H9 (cell line): Measurements from ENCODE around the gene NLGN4X. TPM values are rescaled to one million over a fixed set of nuclear protein-coding genes. Genes with fewer than 3 reads are reported as not detected.

Source experiments
- DNase-seq: peaks from one replicate; pipeline ENCODE4 v3.0.0-alpha.2; 2017
- H2AFZ ChIP-seq: one replicate; pipeline ENCODE4 v1.6.1; 2013; ENCODE audit warnings: mild to moderate bottlenecking, low read length, control low read depth, moderate library complexity
- H2AK5ac ChIP-seq: 2 replicates; pipeline ENCODE4 v1.6.1; 2013; ENCODE audit warnings: low read length, control low read depth, mixed read lengths; ENCODE audit not compliant: insufficient read length
- H2BK120ac ChIP-seq: one replicate; pipeline ENCODE4 v1.6.1; 2013; ENCODE audit warnings: low read depth, mild to moderate bottlenecking, low read length, control low read depth, inconsistent platforms; ENCODE audit not compliant: poor library complexity, severe bottlenecking
- H2BK12ac ChIP-seq: 2 replicates; pipeline ENCODE4 v1.6.1; 2013; ENCODE audit warnings: low read length, control low read depth, mixed read lengths, low read depth; ENCODE audit not compliant: insufficient read length
- H2BK15ac ChIP-seq: 2 replicates; pipeline ENCODE4 v1.6.1; 2013; ENCODE audit warnings: low read depth, low read length, control low read depth
- H2BK20ac ChIP-seq: one replicate; pipeline ENCODE4 v1.6.1; 2013; ENCODE audit warnings: low read depth, mild to moderate bottlenecking, low read length, control low read depth, inconsistent platforms; ENCODE audit not compliant: poor library complexity, severe bottlenecking
- H2BK5ac ChIP-seq: 2 replicates; pipeline ENCODE4 v1.6.1; 2013; ENCODE audit warnings: low read length, control low read depth, mixed read lengths; ENCODE audit not compliant: insufficient read length
- H3K14ac ChIP-seq: 2 replicates; pipeline ENCODE4 v1.6.1; 2013; ENCODE audit warnings: low read length, control low read depth; ENCODE audit not compliant: insufficient read depth
- H3K18ac ChIP-seq: 2 replicates; pipeline ENCODE4 v1.6.1; 2013; ENCODE audit warnings: low read depth, mild to moderate bottlenecking, mixed read lengths, low read length, control low read depth; ENCODE audit not compliant: insufficient read length
- H3K23ac ChIP-seq: 2 replicates; pipeline ENCODE4 v1.6.1; 2013; ENCODE audit warnings: low read length, control low read depth, mixed read lengths, low read depth; ENCODE audit not compliant: insufficient read length
- H3K23me2 ChIP-seq: 2 replicates; pipeline ENCODE4 v1.6.1; 2013; ENCODE audit warnings: low read depth, mild to moderate bottlenecking, mixed read lengths, low read length, control low read depth; ENCODE audit not compliant: insufficient read length, poor library complexity, severe bottlenecking
- H3K27ac ChIP-seq: 2 replicates; pipeline ENCODE4 v1.5.1; 2013; ENCODE audit warnings: low read length, control low read depth, mixed read lengths, low read depth; ENCODE audit not compliant: insufficient read length
- H3K27me3 ChIP-seq: 2 replicates; pipeline ENCODE4 v1.6.1; 2013; ENCODE audit warnings: low read length, control low read depth, inconsistent platforms; ENCODE audit not compliant: insufficient read depth
- H3K4ac ChIP-seq: 2 replicates; pipeline ENCODE4 v1.6.1; 2013; ENCODE audit warnings: low read depth, mild to moderate bottlenecking, control low read depth, inconsistent platforms, low read length, moderate library complexity
- H3K4me1 ChIP-seq: 2 replicates; pipeline ENCODE4 v1.6.1; 2013; ENCODE audit warnings: low read length, control low read depth, inconsistent platforms; ENCODE audit not compliant: insufficient read depth
- H3K4me2 ChIP-seq: 2 replicates; pipeline ENCODE4 v1.6.1; 2013; ENCODE audit warnings: low read length, control low read depth, mixed read lengths; ENCODE audit not compliant: insufficient read length, insufficient read depth
- H3K56ac ChIP-seq: 2 replicates; pipeline ENCODE4 v1.6.1; 2013; ENCODE audit warnings: low read depth, mild to moderate bottlenecking, mixed read lengths, low read length, control low read depth; ENCODE audit not compliant: insufficient read length
- H3K79me1 ChIP-seq: 2 replicates; pipeline ENCODE4 v1.6.1; 2013; ENCODE audit warnings: low read depth, mild to moderate bottlenecking, moderate library complexity, low read length, control low read depth, inconsistent platforms; ENCODE audit not compliant: insufficient read depth, poor library complexity, severe bottlenecking
- H3K79me2 ChIP-seq: 2 replicates; pipeline ENCODE4 v1.6.1; 2013; ENCODE audit warnings: low read length, control low read depth, inconsistent platforms; ENCODE audit not compliant: insufficient read depth
- H3K9ac ChIP-seq: 2 replicates; pipeline ENCODE4 v1.6.1; 2013; ENCODE audit warnings: low read length, control low read depth, mixed read lengths; ENCODE audit not compliant: insufficient read length; ENCODE audit errors: extremely low read depth
- H3K9me3 ChIP-seq: one replicate; pipeline ENCODE4 v1.6.1; 2013; ENCODE audit warnings: low read depth, low read length, inconsistent platforms; ENCODE audit not compliant: control insufficient read depth
- H3T11ph ChIP-seq: one replicate; pipeline ENCODE4 v1.6.1; 2013; ENCODE audit warnings: mild to moderate bottlenecking, low read length, control low read depth, inconsistent platforms
- H4K20me1 ChIP-seq: one replicate; pipeline ENCODE4 v1.6.1; 2013; ENCODE audit not compliant: control insufficient read depth, insufficient read length, insufficient read depth
- H4K5ac ChIP-seq: 2 replicates; pipeline ENCODE4 v1.6.1; 2013; ENCODE audit warnings: low read depth, mild to moderate bottlenecking, mixed read lengths, low read length, control low read depth; ENCODE audit not compliant: insufficient read length
- H4K8ac ChIP-seq: replicated peaks from 2 replicates; pipeline ENCODE4 v1.6.1; 2013; ENCODE audit warnings: low read length, control low read depth, mixed read lengths, low read depth; ENCODE audit not compliant: insufficient read length
- H4K91ac ChIP-seq: 2 replicates; pipeline ENCODE4 v1.6.1; 2013; ENCODE audit warnings: low read depth, mild to moderate bottlenecking, moderate library complexity, mixed read lengths, low read length, control low read depth; ENCODE audit not compliant: insufficient read length
- H3K27ac Mint-ChIP-seq, 3 experiments: 2 replicates in 2 of 3; 3 replicates in 1 of 3; pipeline ENCODE4 v1.8.0; 2020 to 2021; ENCODE audit warnings: mixed read lengths in 3 of 3, mild to moderate bottlenecking in 1 of 3, moderate library complexity in 1 of 3
- H3K27me3 Mint-ChIP-seq: 2 replicates; pipeline ENCODE4 v1.8.0; 2021; ENCODE audit warnings: low read depth, mild to moderate bottlenecking, moderate library complexity, mixed read lengths
- H3K36me3 Mint-ChIP-seq, 3 experiments: 2 replicates in 2 of 3; 3 replicates in 1 of 3; pipeline ENCODE4 v1.8.0; 2020 to 2021; ENCODE audit warnings: low read depth in 3 of 3, mixed read lengths in 3 of 3; ENCODE audit not compliant: insufficient read depth in 1 of 3
- H3K4me1 Mint-ChIP-seq, 2 experiments: 2 replicates each; pipeline ENCODE4 v1.8.0; 2020; ENCODE audit warnings: mixed read lengths in 2 of 2
- H3K4me3 Mint-ChIP-seq, 2 experiments: 2 replicates in 1 of 2; 3 replicates in 1 of 2; pipeline ENCODE4 v1.8.0; 2020 to 2021; ENCODE audit warnings: mild to moderate bottlenecking in 2 of 2, mixed read lengths in 2 of 2, moderate library complexity in 1 of 2
- H3K9me3 Mint-ChIP-seq, 2 experiments: 2 replicates in 1 of 2; 3 replicates in 1 of 2; pipeline ENCODE4 v1.8.0; 2020; ENCODE audit warnings: mild to moderate bottlenecking in 2 of 2, mixed read lengths in 2 of 2, moderate library complexity in 1 of 2
- CTCF ChIP-seq: fragments of 200-600 bp; sonication (generic); conservative IDR thresholded peaks from 3 replicates; pipeline ENCODE4 v1.8.0; 2021; ENCODE audit warnings: antibody characterized with exemption, mild to moderate bottlenecking
- total RNA-seq: library from RNA; stranded (reverse); gene quantifications from 2 replicates; pipeline ENCODE4 v1.2.1, GENCODE V29; 2021

The NLGN4X gene
- total RNA-seq, 1 experiment from 2014 or later: 111 TPM

GRCh38 chrX:6005856-6006255 lies 222.8 kb downstream of the NLGN4X start:
- Histone ChIP-seq H3K4me1 (peaks cover 9% of the 10 kb centered on the region), H2BK15ac (no peak overlapping the region), H3K9me3 (no peaks in the 10 kb centered on the region), H3K9ac (no peak overlapping the region), H3K56ac (no peak overlapping the region), H3K4ac (no peak overlapping the region), H3K18ac (no peak overlapping the region), H2BK12ac (no peak overlapping the region), H2BK20ac (no peak overlapping the region), H2BK120ac (no peak overlapping the region), H2AK5ac (no peak overlapping the region), H3K79me2 (peaks cover 5% of the 10 kb centered on the region; the same call in 1 of the 2 replicates), H3K27me3 (no peaks in the 10 kb centered on the region), H4K8ac (no peak overlapping the region), H3K23me2 (no peaks in the 10 kb centered on the region), H2BK5ac (no peak overlapping the region), H3K4me2 (no peak overlapping the region), H4K20me1 (no peaks in the 10 kb centered on the region), H3K14ac (no peak overlapping the region), H3T11ph (no peak overlapping the region), H3K79me1 (peaks cover 3% of the 10 kb centered on the region), H3K23ac (no peak overlapping the region), H2AFZ (no peak overlapping the region), H4K91ac (no peak overlapping the region), H3K27ac (no peak overlapping the region), H4K5ac (no peak overlapping the region)
- no peaks in the 10 kb centered on the region; the same call in 1 of the 2 replicates for H3K27me3 Mint-ChIP-seq
- peaks cover 13 to 21% (median 16%) of the 10 kb centered on the region in 3 experiments; a peak in 6 of 7 replicates for H3K36me3 Mint-ChIP-seq
- no peak for TF ChIP-seq CTCF
- peak overlapping the region in 2 of 3 experiments; percentile 54 to 85; a peak in 3 of 7 replicates for H3K27ac Mint-ChIP-seq
- no peak for DNase-seq
- H3K4me3 Mint-ChIP-seq: no peak overlapping the region
- H3K4me1 Mint-ChIP-seq: peaks cover 44 to 52% of the 10 kb centered on the region in 2 experiments
- H3K9me3 Mint-ChIP-seq: no peaks in the 10 kb centered on the region
